Ascending aorta (tissue), 2 donors: ENCODE measurements around the gene GAB4. TPM values are rescaled to one million over a fixed set of nuclear protein-coding genes. Genes with fewer than 3 reads are reported as not detected.

Experiments used
- DNase-seq, 2 donors: peaks; one replicate each; pipeline ENCODE4 v3.0.0-alpha.2; 2019; ENCODE audit warnings: low spot score in 2 of 2
- H3K27ac ChIP-seq, 2 donors: fragments of 200-600 bp; sonication (generic); one replicate each; pipeline ENCODE4 v1.5.1; 2016 to 2017; ENCODE audit warnings: mild to moderate bottlenecking in 1 of 2
- H3K27me3 ChIP-seq: fragments of 200-600 bp; sonication (generic); one replicate; pipeline ENCODE4 v1.5.1; 2017
- H3K36me3 ChIP-seq, 2 donors: fragments of 200-600 bp; sonication (generic); one replicate each; pipeline ENCODE4 v1.5.1; 2016
- H3K4me1 ChIP-seq, 2 donors: fragments of 200-600 bp; sonication (generic); one replicate each; pipeline ENCODE4 v1.5.1; 2016 to 2017; ENCODE audit warnings: mild to moderate bottlenecking in 1 of 2
- H3K4me3 ChIP-seq, 2 donors: fragments of 200-600 bp; sonication (generic); one replicate each; pipeline ENCODE4 v1.5.1; 2016 to 2017; ENCODE audit warnings: mild to moderate bottlenecking in 1 of 2
- H3K9me3 ChIP-seq, 2 donors: fragments of 200-600 bp; sonication (generic); one replicate each; pipeline ENCODE4 v1.5.1; 2016
- intact Hi-C: fragments of 100-400 bp; cut with DNase I; formaldehyde crosslinking; loops from one replicate; pipeline ENCODE4 v1.15.1; 2023
- total RNA-seq: library from RNA; depleted of rRNA; stranded (reverse); fragments of >200 nt; gene quantifications from one replicate; pipeline ENCODE4 v1.1.0, GENCODE V29; 2016
- TF ChIP-seq, protein P1 (sequence below), 3 experiments: fragments of 200-600 bp in 2 of 3; fragments of 450-650 bp in 1 of 3; sonication (generic) in 2 of 3; IDR thresholded peaks; one replicate each; pipeline ENCODE4 v1.5.1; 2016 to 2019; ENCODE audit warnings: antibody characterized with exemption in 3 of 3, mild to moderate bottlenecking in 1 of 3, moderate library complexity in 1 of 3

GAB4 gene
- total RNA-seq, 1 donor from 2014 or later = not detected

GRCh38 chr22:17013396-17014100, 5.5 kb upstream of the GAB4 start:
- Histone ChIP-seq H3K9me3 (no peaks in the 10 kb centered on the region), H3K36me3 (no peaks in the 10 kb centered on the region), H3K4me1 (no peaks in the 10 kb centered on the region), H3K4me3 (no peak overlapping the region), H3K27me3 (no peaks in the 10 kb centered on the region), H3K27ac (no peak overlapping the region)
- no peak for DNase-seq
- intact Hi-C loops = no loop called here
- TF ChIP-seq, protein P1, sequence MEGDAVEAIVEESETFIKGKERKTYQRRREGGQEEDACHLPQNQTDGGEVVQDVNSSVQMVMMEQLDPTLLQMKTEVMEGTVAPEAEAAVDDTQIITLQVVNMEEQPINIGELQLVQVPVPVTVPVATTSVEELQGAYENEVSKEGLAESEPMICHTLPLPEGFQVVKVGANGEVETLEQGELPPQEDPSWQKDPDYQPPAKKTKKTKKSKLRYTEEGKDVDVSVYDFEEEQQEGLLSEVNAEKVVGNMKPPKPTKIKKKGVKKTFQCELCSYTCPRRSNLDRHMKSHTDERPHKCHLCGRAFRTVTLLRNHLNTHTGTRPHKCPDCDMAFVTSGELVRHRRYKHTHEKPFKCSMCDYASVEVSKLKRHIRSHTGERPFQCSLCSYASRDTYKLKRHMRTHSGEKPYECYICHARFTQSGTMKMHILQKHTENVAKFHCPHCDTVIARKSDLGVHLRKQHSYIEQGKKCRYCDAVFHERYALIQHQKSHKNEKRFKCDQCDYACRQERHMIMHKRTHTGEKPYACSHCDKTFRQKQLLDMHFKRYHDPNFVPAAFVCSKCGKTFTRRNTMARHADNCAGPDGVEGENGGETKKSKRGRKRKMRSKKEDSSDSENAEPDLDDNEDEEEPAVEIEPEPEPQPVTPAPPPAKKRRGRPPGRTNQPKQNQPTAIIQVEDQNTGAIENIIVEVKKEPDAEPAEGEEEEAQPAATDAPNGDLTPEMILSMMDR (IDR thresholded peaks at IDR 0.05) = no peak

DNA sequence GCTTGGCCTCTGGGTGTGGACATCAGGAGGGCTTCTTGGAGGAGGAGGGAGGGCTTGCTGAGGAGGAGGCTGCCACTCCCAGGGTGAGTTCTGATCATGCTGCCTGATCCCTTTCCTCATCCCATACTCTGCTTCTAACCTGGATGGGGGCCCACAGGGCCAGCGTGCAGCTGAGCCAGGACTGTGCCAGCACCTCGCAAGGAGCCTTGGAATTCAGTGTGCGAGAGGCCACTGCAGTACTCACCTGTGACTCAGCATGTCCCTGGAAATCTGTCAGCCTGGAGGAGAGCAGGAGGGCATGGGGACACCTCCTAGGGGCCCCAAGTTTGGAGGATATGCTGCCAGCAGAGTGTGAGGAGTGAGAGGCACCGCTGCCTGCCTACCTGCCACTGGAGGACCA, 4.2 kb upstream of the GAB4 start:
- Histone ChIP-seq H3K36me3 (no peaks in the 10 kb centered on the region), H3K27me3 (no peaks in the 10 kb centered on the region), H3K9me3 (no peaks in the 10 kb centered on the region), H3K27ac (no peak overlapping the region), H3K4me1 (no peaks in the 10 kb centered on the region), H3K4me3 (no peak overlapping the region)
- DNase-seq = no peak
- TF ChIP-seq, protein P1 (IDR thresholded peaks at IDR 0.05) = no peak
- intact Hi-C loops = no loop called here

- DNase-seq = no peak
- Histone ChIP-seq H3K36me3 (no peaks in the 10 kb centered on the region), H3K27ac (no peak overlapping the region), H3K9me3 (no peaks in the 10 kb centered on the region), H3K4me1 (no peaks in the 10 kb centered on the region), H3K4me3 (no peak overlapping the region), H3K27me3 (no peaks in the 10 kb centered on the region)
- TF ChIP-seq, protein P1 (IDR thresholded peaks at IDR 0.05) = no peak
- intact Hi-C loops = no loop called here
Observed at GRCh38 chr22:17009640-17010291, 1.7 kb upstream of the GAB4 start.

DNA sequence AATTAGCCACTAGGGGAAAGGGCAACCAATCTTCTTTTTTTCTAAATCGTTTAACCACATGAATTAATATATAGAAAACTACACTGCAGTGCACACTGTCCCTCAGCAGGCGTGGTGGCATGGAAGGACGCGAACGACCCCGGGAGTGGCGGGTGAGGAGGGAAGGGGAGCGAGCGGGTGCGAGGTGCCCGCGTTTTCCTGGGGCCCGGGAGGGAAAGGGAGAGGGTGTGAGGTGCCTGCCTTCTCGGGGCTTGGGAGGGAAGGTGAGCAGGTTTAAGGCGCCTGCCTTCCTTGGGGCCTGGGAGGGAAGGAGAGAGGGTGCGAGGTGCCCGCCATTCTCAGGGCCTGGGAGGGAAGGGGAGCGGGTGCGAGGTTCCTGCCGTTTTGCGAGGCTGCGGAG, 765 bp downstream of the GAB4 start:
- TF ChIP-seq, protein P1 (IDR thresholded peaks at IDR 0.05) = no peak
- Histone ChIP-seq H3K4me3 (no peak overlapping the region), H3K27me3 (no peaks in the 10 kb centered on the region), H3K36me3 (no peaks in the 10 kb centered on the region), H3K4me1 (no peaks in the 10 kb centered on the region), H3K27ac (no peak overlapping the region), H3K9me3 (no peaks in the 10 kb centered on the region)
- intact Hi-C loops = no loop called here
- DNase-seq = no peak

GRCh38 chr22:16989915-16990314, 18.1 kb downstream of the GAB4 start:
- intact Hi-C loops = no loop called here
- H3K27ac ChIP-seq = no peak overlapping the region
- no peak for DNase-seq
- TF ChIP-seq, protein P1 (IDR thresholded peaks at IDR 0.05) = no peak
- no peaks in the 10 kb centered on the region for H3K27me3 ChIP-seq
- no peaks in the 10 kb centered on the region for H3K4me1 ChIP-seq
- H3K9me3 ChIP-seq = no peaks in the 10 kb centered on the region
- no peak overlapping the region for H3K4me3 ChIP-seq
- H3K36me3 ChIP-seq = no peaks in the 10 kb centered on the region
